ENCODE results near the gene NCK2. TPM values are rescaled to one million over a fixed set of nuclear protein-coding genes. Genes with fewer than 3 reads are reported as not detected.
"Not testable (repeated sequence)": the region's sequence is repeated elsewhere in the genome, so short reads cannot be mapped to it uniquely, and the experiment has no call there.

The NCK2 gene
- total and polyA plus RNA-seq, 10 of the 15 experiments (the other 5 are each of a cell fraction or from before 2014, with no cell fraction given) = 1.2 to 30.9 (median 14.1) TPM

- TF ChIP-seq ZNF592 (IDR thresholded peaks at IDR 0.05) (no peak), NBN (IDR thresholded peaks at IDR 0.05) (no peak), PRDM15 (CRISPR knock-in tag; IDR thresholded peaks at IDR 0.05) (no peak), ATF3 (IDR thresholded peaks at IDR 0.05; ENCODE audit: borderline replicate concordance, extremely low read depth, low read depth, low read length) (no peak), RBBP5 (conservative IDR thresholded peaks at IDR 0.05) (no peak)
Measured at GRCh38 chr2:105770149-105770548, 25.4 kb downstream of the NCK2 start (continued).

- in situ Hi-C loops (cut with MboI); H2AFZ ChIP-seq (ENCODE audit: control insufficient read depth, low read depth, low read length); DNase-seq (ENCODE audit: low read depth, low spot score); BruUV-seq (replicated peaks); H3K4me3 ChIP-seq; H3K27ac ChIP-seq (ENCODE audit: control insufficient read depth, insufficient read depth); H4K20me1 ChIP-seq (ENCODE audit: control insufficient read depth, insufficient read depth); ATAC-seq; H3K27me3 ChIP-seq (replicated peaks in 1 of 2; ENCODE audit: control insufficient read depth in 2 of 2, insufficient read depth in 2 of 2, low read length in 1 of 2); POLR2A ChIA-PET; intact Hi-C loops (cut with micrococcal nuclease; ENCODE audit: unreplicated experiment); H3K36me3 ChIP-seq (ENCODE audit: control insufficient read depth in 2 of 2, insufficient read depth in 2 of 2, low read length in 1 of 2); H3K4me2 ChIP-seq (ENCODE audit: control insufficient read depth, insufficient read depth); H3K9ac ChIP-seq (ENCODE audit: control insufficient read depth, insufficient read depth, low read length); H3K9me3 ChIP-seq (replicated peaks; ENCODE audit: control insufficient read depth, insufficient read depth, low read length); FAIRE-seq: not testable (repeated sequence)
- ChIA-PET SMC1A (ENCODE audit: uncharacterized antibody, unreplicated experiment) (interaction anchor here (1.0 to 1.2 kb wide), 2 partner anchors 16 to 24 kb away, joined by 3 to 4 read pairs; no protein-coding TSS in a partner anchor), RAD21 (ENCODE audit: unreplicated experiment) (interaction anchor here (0.9 kb wide), 1 partner anchor 9 kb away, joined by 3 read pairs; no protein-coding TSS in a partner anchor), CTCF (interaction anchor here (1.2 kb wide), 1 partner anchor 8 kb away, joined by 3 read pairs; no protein-coding TSS in a partner anchor)
- H3K79me2 ChIP-seq (ENCODE audit: control insufficient read depth, insufficient read depth, low read length) = peaks cover 36% of the 10 kb centered on the region
- H3K4me1 ChIP-seq (ENCODE audit: control insufficient read depth, insufficient read depth, low read length) = peaks cover 16% of the 10 kb centered on the region
- WGBS (ENCODE audit: insufficient coverage, insufficient replicate concordance, low lambda C conversion rate, missing lambda C conversion rate) = 91% methylated on average over 7 of the region's 7 CpGs
Measured at GRCh38 chr2:105771291-105771690, 26.6 kb downstream of the NCK2 start.

Measured in GM12878 (cell line).